ENCODE measurements around the gene RAB39A.
"Not testable (repeated sequence)": the region's sequence is repeated elsewhere in the genome, so short reads cannot be mapped to it uniquely, and the experiment has no call there.

Gene RAB39A

GRCh38 chr11:107928046-107928766 lies at the start of gene RAB39A:
RAB39A (plus strand) TSS chr11:107928448; CDS start chr11:107928569, 121 bp downstream.
- Histone ChIP-seq H3K27me3 (ENCODE audit: control insufficient read depth in 1 of 2, insufficient read depth in 2 of 2, low read length in 2 of 2) (peaks cover 16 to 31% of the 10 kb centered on the region in 2 donors), H3K4me1 (ENCODE audit: insufficient read depth, low read length) (no peaks in the 10 kb centered on the region), H3K9ac (ENCODE audit: low read length) (no peak within 1 kb of the TSS), H3K4me3 (ENCODE audit: low read depth in 1 of 2, low read length in 2 of 2) (peak within 1 kb of the TSS; percentile 38 to 39), H3K36me3 (ENCODE audit: insufficient read depth, low read length) (no peaks in the 10 kb centered on the region), H3K9me3 (ENCODE audit: low read length) (no peaks in the 10 kb centered on the region), H3K27ac (ENCODE audit: low read depth, low read length) (no peak within 1 kb of the TSS)

- H3K9me3 ChIP-seq (ENCODE audit: low read length); H3K4me3 ChIP-seq (ENCODE audit: low read depth in 1 of 2, low read length in 2 of 2): not testable (repeated sequence)
Measured at GRCh38 chr11:107881471-107881870, 46.8 kb upstream of the RAB39A start.

GRCh38 chr11:107882095-107882820 lies 46.0 kb upstream of the RAB39A start:
- Histone ChIP-seq H3K4me3 (ENCODE audit: low read depth in 1 of 2, low read length in 2 of 2) (no peak overlapping the region), H3K9ac (ENCODE audit: low read length) (no peak overlapping the region), H3K4me1 (ENCODE audit: insufficient read depth, low read length) (no peaks in the 10 kb centered on the region), H3K9me3 (ENCODE audit: low read length) (no peaks in the 10 kb centered on the region), H3K27me3 (ENCODE audit: control insufficient read depth in 1 of 2, insufficient read depth in 2 of 2, low read length in 2 of 2) (no peaks in the 10 kb centered on the region), H3K36me3 (ENCODE audit: insufficient read depth, low read length) (no peaks in the 10 kb centered on the region), H3K27ac (ENCODE audit: low read depth, low read length) (no peak overlapping the region)

More at GRCh38 chr11:107881471-107881870, 46.8 kb upstream of the RAB39A start:
- not testable (repeated sequence) for H3K27ac ChIP-seq (ENCODE audit: low read depth, low read length); H3K4me1 ChIP-seq (ENCODE audit: insufficient read depth, low read length); H3K27me3 ChIP-seq (ENCODE audit: control insufficient read depth in 1 of 2, insufficient read depth in 2 of 2, low read length in 2 of 2); H3K36me3 ChIP-seq (ENCODE audit: insufficient read depth, low read length); H3K9ac ChIP-seq (ENCODE audit: low read length)

- H3K9me3 ChIP-seq (ENCODE audit: low read length) = no peaks in the 10 kb centered on the region
- H3K4me1 ChIP-seq (ENCODE audit: insufficient read depth, low read length) = no peaks in the 10 kb centered on the region
- H3K36me3 ChIP-seq (ENCODE audit: insufficient read depth, low read length) = no peaks in the 10 kb centered on the region
- no peak overlapping the region for H3K4me3 ChIP-seq (ENCODE audit: low read depth in 1 of 2, low read length in 2 of 2)
- H3K27me3 ChIP-seq (ENCODE audit: control insufficient read depth in 1 of 2, insufficient read depth in 2 of 2, low read length in 2 of 2) = no peaks in the 10 kb centered on the region
- no peak overlapping the region for H3K27ac ChIP-seq (ENCODE audit: low read depth, low read length)
- no peak overlapping the region for H3K9ac ChIP-seq (ENCODE audit: low read length)
Measured at GRCh38 chr11:107898270-107898669, 30.0 kb upstream of the RAB39A start.

- Histone ChIP-seq H3K9ac (ENCODE audit: low read length) (no peak overlapping the region), H3K36me3 (ENCODE audit: insufficient read depth, low read length) (no peaks in the 10 kb centered on the region), H3K4me3 (ENCODE audit: low read depth in 1 of 2, low read length in 2 of 2) (no peak overlapping the region), H3K27me3 (ENCODE audit: control insufficient read depth in 1 of 2, insufficient read depth in 2 of 2, low read length in 2 of 2) (no peaks in the 10 kb centered on the region), H3K9me3 (ENCODE audit: low read length) (no peaks in the 10 kb centered on the region), H3K27ac (ENCODE audit: low read depth, low read length) (no peak overlapping the region), H3K4me1 (ENCODE audit: insufficient read depth, low read length) (no peaks in the 10 kb centered on the region)
Measured at GRCh38 chr11:107908211-107908610, 20.0 kb upstream of the RAB39A start.

GRCh38 chr11:107912415-107912814 lies 15.8 kb upstream of the RAB39A start:
- H3K4me1 ChIP-seq (ENCODE audit: insufficient read depth, low read length); H3K27me3 ChIP-seq (ENCODE audit: control insufficient read depth in 1 of 2, insufficient read depth in 2 of 2, low read length in 2 of 2); H3K27ac ChIP-seq (ENCODE audit: low read depth, low read length); H3K36me3 ChIP-seq (ENCODE audit: insufficient read depth, low read length); H3K9ac ChIP-seq (ENCODE audit: low read length); H3K9me3 ChIP-seq (ENCODE audit: low read length); H3K4me3 ChIP-seq (ENCODE audit: low read depth in 1 of 2, low read length in 2 of 2): not testable (repeated sequence)

GRCh38 chr11:107915229-107915628 lies 13.0 kb upstream of the RAB39A start:
- no peak overlapping the region for H3K9ac ChIP-seq (ENCODE audit: low read length)
- no peaks in the 10 kb centered on the region for H3K27me3 ChIP-seq (ENCODE audit: control insufficient read depth in 1 of 2, insufficient read depth in 2 of 2, low read length in 2 of 2)
- no peaks in the 10 kb centered on the region for H3K9me3 ChIP-seq (ENCODE audit: low read length)
- no peaks in the 10 kb centered on the region for H3K4me1 ChIP-seq (ENCODE audit: insufficient read depth, low read length)
- no peaks in the 10 kb centered on the region for H3K36me3 ChIP-seq (ENCODE audit: insufficient read depth, low read length)
- H3K27ac ChIP-seq (ENCODE audit: low read depth, low read length) = no peak overlapping the region
- no peak overlapping the region for H3K4me3 ChIP-seq (ENCODE audit: low read depth in 1 of 2, low read length in 2 of 2)

GRCh38 chr11:107916671-107917241 lies 11.5 kb upstream of the RAB39A start:
- Histone ChIP-seq H3K4me3 (ENCODE audit: low read depth in 1 of 2, low read length in 2 of 2) (no peak overlapping the region), H3K4me1 (ENCODE audit: insufficient read depth, low read length) (no peaks in the 10 kb centered on the region), H3K27ac (ENCODE audit: low read depth, low read length) (no peak overlapping the region), H3K9ac (ENCODE audit: low read length) (no peak overlapping the region), H3K36me3 (ENCODE audit: insufficient read depth, low read length) (no peaks in the 10 kb centered on the region), H3K27me3 (ENCODE audit: control insufficient read depth in 1 of 2, insufficient read depth in 2 of 2, low read length in 2 of 2) (no peaks in the 10 kb centered on the region), H3K9me3 (ENCODE audit: low read length) (no peaks in the 10 kb centered on the region)

- Histone ChIP-seq H3K4me3 (ENCODE audit: low read depth in 1 of 2, low read length in 2 of 2) (no peak overlapping the region), H3K36me3 (ENCODE audit: insufficient read depth, low read length) (no peaks in the 10 kb centered on the region), H3K9me3 (ENCODE audit: low read length) (no peaks in the 10 kb centered on the region), H3K27me3 (ENCODE audit: control insufficient read depth in 1 of 2, insufficient read depth in 2 of 2, low read length in 2 of 2) (no peaks in the 10 kb centered on the region), H3K4me1 (ENCODE audit: insufficient read depth, low read length) (no peaks in the 10 kb centered on the region), H3K9ac (ENCODE audit: low read length) (no peak overlapping the region), H3K27ac (ENCODE audit: low read depth, low read length) (no peak overlapping the region)
Measured at GRCh38 chr11:107921997-107922396, 6.3 kb upstream of the RAB39A start.

- H3K4me1 ChIP-seq (ENCODE audit: insufficient read depth, low read length); H3K27ac ChIP-seq (ENCODE audit: low read depth, low read length); H3K4me3 ChIP-seq (ENCODE audit: low read depth in 1 of 2, low read length in 2 of 2); H3K9me3 ChIP-seq (ENCODE audit: low read length); H3K9ac ChIP-seq (ENCODE audit: low read length); H3K36me3 ChIP-seq (ENCODE audit: insufficient read depth, low read length): not testable (repeated sequence)
- H3K27me3 ChIP-seq (ENCODE audit: control insufficient read depth in 1 of 2, insufficient read depth in 2 of 2, low read length in 2 of 2) = peaks cover 0 to 12% of the 10 kb centered on the region in 2 donors
Measured at GRCh38 chr11:107923519-107923918, 4.7 kb upstream of the RAB39A start.

GRCh38 chr11:107924306-107924705 lies 3.9 kb upstream of the RAB39A start:
- no peaks in the 10 kb centered on the region for H3K9me3 ChIP-seq (ENCODE audit: low read length)
- no peaks in the 10 kb centered on the region for H3K4me1 ChIP-seq (ENCODE audit: insufficient read depth, low read length)
- no peaks in the 10 kb centered on the region for H3K36me3 ChIP-seq (ENCODE audit: insufficient read depth, low read length)
- H3K4me3 ChIP-seq (ENCODE audit: low read depth in 1 of 2, low read length in 2 of 2) = no peak overlapping the region
- H3K27me3 ChIP-seq (ENCODE audit: control insufficient read depth in 1 of 2, insufficient read depth in 2 of 2, low read length in 2 of 2) = peaks cover 4 to 20% of the 10 kb centered on the region in 2 donors
- H3K27ac ChIP-seq (ENCODE audit: low read depth, low read length) = no peak overlapping the region
- H3K9ac ChIP-seq (ENCODE audit: low read length) = no peak overlapping the region
